ENCODE results near the gene CFAP74.

Gene CFAP74

DNA sequence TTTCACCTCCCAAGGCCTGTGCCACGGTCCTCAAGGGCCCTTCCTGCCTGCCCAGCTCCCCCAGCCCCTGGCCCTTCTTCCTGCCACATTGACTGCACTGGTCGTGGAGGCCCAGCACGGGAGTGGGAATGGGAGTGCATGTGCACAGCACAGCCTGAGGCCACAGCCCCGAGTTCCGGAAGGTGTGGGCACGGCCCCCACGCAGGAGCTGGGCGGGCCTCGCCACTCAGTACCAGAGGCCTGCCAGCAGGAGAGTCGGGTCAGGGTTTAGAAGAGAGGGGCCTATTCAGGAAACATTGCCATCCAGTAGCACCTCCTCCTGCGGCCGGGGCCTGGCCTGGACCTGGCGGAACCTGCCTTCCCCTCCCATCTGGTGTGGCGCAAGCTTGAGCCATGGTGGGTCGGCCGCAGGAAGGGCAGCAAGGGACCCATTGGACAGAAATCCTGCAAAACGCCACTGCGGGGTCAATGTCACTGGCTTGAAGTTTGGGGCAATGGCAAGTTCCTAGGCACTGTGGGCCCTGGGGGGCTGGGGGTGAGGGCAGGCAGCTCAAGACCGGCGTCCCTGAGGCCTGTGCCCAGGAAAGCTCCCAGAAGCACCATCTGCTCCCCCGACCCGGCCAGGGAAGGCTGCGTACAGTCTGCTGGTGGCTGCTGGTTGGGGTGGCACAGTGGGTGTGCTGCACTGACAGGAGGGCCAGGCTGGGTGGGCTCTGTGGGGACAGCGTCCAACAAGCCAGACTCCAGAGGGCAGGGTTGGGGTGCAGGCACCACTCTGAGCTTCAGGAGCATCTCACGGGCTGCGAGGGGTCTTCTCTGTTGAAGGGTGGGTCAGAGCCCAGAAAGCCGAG lies 82.8 kb downstream of the CFAP74 start:
- in situ Hi-C loops (cut with MboI; ENCODE audit: low sequenced_read_pairs) = no loop called here

DNA sequence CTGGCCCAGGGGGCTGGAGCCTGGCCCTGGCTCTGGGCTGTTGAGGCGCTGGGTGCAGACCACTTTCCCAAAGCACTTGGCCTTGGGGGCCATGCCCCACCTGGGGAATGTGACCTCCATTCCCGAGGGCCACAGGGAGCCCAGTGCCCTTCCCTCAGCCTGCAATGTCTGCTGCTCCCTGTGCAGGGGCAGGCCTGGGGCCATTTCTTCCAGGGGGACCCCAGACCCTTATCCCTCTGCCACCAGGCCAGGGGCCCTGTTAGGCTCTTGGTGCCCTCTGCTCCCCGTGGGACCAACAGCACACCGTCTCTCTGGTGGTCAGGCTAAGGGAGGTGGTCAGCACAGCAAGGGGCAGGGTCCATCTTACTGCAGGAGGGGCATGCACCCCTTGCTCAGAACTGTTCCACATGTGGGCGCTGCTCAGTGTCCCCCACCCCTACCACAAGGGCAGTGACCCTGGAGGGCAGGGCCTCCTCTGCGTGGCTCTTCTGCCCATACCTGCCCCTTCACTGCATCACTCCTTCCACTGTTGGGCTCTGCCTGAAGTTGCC lies 83.5 kb downstream of the CFAP74 start:
- in situ Hi-C loops (cut with MboI; ENCODE audit: low sequenced_read_pairs) = no loop called here

- in situ Hi-C loops (cut with MboI; ENCODE audit: low sequenced_read_pairs) = no loop called here
Observed at GRCh38 chr1:1919304-1920056, 84.1 kb downstream of the CFAP74 start.

GRCh38 chr1:1918901-1919303 lies 84.7 kb downstream of the CFAP74 start, which contains the start of gene TMEM52:
Gene TMEM52, minus strand, starts transcription at chr1:1919279. Its CDS starts 14 bp downstream, at chr1:1919265.
- in situ Hi-C loops (cut with MboI; ENCODE audit: low sequenced_read_pairs) = no loop called here

- in situ Hi-C loops (cut with MboI; ENCODE audit: low sequenced_read_pairs) = no loop called here
Observed at GRCh38 chr1:1917995-1918900, 85.3 kb downstream of the CFAP74 start.

DNA sequence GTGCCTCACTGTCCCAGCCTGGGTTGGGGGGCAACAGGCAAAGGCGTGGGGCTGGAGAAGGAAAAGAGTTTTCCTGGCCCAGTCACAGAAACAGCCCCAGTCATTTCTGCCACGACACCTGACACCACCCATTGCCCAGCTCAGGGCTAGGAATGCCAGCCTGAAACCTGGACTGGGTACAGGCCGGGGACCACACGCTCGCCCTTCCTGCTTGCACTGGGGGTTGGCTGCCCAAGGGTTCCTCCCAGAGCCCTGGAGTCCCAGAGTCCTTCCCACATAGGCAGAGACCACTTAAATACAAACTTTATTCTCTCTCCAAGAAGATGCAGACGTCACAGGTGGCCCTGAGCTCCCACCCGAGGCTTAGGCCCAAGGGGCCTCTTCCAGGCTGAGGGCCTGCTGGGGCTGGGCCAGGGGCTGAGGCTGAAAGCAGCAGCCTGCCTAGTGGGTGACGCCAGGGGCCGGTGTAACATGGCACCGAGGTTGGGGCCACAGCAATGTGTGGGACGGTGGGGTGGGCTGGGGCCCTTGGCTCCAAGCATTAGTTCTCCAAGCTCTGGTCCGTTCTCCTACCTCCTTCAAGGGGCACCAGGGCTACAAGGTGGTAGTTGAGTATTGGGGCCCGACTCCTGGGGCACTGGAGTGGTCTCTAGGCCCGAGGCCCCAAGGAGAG lies 86.1 kb downstream of the CFAP74 start:
- in situ Hi-C loops (cut with MboI; ENCODE audit: low sequenced_read_pairs) = no loop called here

DNA sequence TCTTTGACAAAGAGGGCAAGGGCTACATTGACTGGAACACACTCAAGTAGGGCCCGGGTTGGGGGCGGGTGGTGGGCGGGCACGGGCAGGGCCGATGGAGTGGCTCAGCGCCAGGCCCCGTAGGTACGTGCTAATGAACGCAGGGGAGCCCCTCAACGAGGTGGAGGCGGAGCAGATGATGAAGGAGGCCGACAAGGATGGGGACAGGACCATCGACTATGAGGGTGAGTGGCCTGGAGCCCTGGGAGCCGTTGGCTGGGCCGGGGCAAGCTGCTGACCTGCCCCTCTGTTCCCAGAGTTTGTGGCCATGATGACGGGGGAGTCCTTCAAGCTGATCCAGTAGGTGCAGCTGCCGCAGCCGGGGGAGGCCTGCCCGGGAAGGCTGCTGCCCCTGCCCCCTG lies 86.7 kb downstream of the CFAP74 start:
- in situ Hi-C loops (cut with MboI; ENCODE audit: low sequenced_read_pairs) = no loop called here

DNA sequence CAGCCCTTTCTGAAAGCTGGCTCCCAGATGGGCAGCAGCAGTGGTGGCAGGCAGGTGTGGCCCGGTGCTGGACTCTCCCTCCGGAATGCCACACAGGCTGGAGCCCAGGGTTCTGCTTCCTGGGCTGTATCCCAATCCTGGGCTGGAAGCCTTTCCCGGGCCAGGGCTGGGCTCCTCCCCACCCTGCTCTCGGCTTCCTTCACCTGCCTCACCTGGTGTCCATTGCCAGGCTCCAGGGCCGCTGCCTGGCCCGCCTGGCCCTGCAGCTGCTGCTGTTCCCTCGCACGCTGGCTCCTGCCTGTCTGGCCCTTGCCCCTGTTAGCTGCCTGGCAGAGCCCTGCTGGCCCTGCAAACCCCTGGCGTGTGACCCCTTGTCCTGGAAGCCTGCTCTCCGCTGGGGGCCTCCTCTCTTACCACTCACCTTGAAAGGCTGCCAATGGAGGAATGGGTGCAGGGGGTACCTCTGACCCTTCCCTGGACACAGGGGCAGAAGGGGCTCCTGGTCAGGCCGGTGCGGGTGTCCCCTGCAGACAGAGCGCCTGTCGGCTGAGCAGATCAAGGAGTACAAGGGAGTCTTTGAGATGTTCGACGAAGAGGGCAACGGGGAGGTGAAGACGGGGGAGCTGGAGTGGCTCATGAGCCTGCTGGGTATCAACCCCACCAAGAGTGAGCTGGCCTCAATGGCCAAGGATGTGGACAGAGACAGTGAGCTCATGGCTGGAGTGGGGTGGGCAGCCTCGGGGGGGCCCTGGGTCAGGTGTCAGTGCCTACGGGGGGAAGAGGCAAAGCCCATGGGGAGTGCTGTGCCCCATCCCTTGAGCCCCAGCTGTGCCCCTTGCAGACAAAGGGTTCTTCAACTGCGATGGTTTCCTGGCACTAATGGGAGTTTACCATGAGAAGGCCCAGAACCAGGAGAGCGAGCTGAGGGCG lies 87.4 kb downstream of the CFAP74 start:
- in situ Hi-C loops (cut with MboI; ENCODE audit: low sequenced_read_pairs) = no loop called here

DNA sequence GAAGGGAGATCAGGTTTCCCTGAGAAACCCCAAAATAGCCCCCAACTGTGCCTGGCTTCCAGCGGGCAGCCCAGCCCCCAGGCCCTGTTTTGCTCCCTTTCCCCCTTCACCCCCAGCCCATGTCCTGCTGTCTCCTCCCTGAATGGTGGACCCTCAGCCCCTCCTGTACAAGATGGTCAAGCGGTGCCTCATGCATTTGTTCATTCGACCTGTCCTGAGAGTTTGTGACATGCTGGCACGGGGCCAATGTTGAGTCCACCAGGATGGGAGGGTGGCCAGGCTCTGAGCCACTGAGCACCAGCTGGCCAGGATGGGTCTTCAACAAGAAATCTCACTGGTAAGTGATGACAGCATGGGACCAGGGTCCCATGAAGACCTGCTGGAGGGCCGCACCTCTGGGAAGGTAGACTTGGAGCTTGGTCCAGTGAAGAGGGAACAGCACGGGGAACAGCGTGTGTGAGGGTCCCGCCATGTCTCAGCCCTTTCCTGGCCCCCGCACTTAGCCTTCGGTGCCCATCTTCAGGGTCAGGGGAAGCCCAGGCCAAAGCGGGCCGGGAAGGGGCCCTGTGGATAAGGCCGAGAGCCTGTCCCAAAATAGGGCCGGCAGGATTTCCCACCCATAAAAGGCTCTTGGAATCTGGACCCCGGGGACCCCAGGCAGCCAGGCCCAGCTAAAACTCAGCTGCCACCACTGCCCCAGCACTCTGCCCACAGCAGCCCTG lies 88.5 kb downstream of the CFAP74 start, which contains the start of gene CALML6:
Gene CALML6 (plus strand): TSS at position 290 of the 722 bp plus-strand sequence. CDS start 21 bp downstream, at position 311.
- in situ Hi-C loops (cut with MboI; ENCODE audit: low sequenced_read_pairs) = no loop called here

GRCh38 chr1:1914101-1914970 lies 89.2 kb downstream of the CFAP74 start:
- in situ Hi-C loops (cut with MboI; ENCODE audit: low sequenced_read_pairs) = no loop called here

- in situ Hi-C loops (cut with MboI; ENCODE audit: low sequenced_read_pairs) = no loop called here
Observed at GRCh38 chr1:1911350-1912041, 92.1 kb downstream of the CFAP74 start.

DNA sequence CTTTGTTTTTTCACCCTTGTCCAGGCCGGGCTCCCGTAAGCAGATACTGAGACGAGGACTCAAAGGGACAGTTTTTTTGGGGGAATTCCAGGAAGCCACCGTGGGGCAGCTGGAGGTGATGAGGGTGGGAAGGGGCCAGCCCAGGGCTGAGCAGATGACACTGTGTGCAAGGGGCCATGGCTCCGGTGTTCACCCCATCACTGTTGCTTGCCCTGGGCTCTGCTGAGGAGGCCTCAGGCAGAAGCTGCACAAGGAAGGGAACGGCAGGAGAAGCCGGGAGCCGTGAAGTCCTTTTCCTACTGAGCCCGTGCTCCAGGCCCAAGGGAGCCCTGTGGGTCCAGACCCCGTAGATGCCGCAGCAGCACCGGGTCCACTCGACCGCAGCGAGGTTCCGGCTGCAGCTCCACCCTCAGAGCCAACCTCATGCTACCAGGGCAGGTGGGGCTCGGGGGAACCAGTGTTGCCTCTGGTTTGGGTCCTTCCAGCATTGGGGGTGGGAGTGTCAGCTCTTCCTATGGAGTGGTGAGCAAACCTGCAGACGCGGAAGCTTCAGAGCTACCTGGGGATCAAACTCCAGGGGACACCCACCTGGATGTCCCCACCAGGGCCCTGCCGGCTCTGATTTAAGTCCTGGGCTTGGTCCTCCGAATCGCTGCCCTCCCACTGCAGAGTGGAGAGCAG lies 92.8 kb downstream of the CFAP74 start:
- in situ Hi-C loops (cut with MboI; ENCODE audit: low sequenced_read_pairs) = no loop called here

- in situ Hi-C loops (cut with MboI; ENCODE audit: low sequenced_read_pairs) = no loop called here
Observed at GRCh38 chr1:1910033-1910465, 93.5 kb downstream of the CFAP74 start.

GRCh38 chr1:1908506-1908791 lies 95.1 kb downstream of the CFAP74 start:
- in situ Hi-C loops (cut with MboI; ENCODE audit: low sequenced_read_pairs) = no loop called here

GRCh38 chr1:1907098-1907736 lies 96.4 kb downstream of the CFAP74 start:
- in situ Hi-C loops (cut with MboI; ENCODE audit: low sequenced_read_pairs) = no loop called here

Data from HL-60/S4 treated with phorbol 12-myristate 13-acetate at 8.2 ng/mL for 4 days and 3 days (cell line).